LNCaP clone FGC (cell line): ENCODE measurements around the gene TMEM38A.

Experiments used
- DNase-seq: peaks from one replicate; pipeline ENCODE4 v3.0.0-alpha.2; 2011; ENCODE audit warnings: low read depth
- H3K4me3 ChIP-seq: 2 replicates; pipeline ENCODE4 v1.5.1; 2011; ENCODE audit warnings: mild to moderate bottlenecking, low read depth, low read length, control low read depth
- CTCF ChIP-seq: IDR thresholded peaks from 2 replicates; pipeline ENCODE4 v1.5.1; 2012; ENCODE audit warnings: mild to moderate bottlenecking; ENCODE audit not compliant: control insufficient read depth, insufficient read depth; ENCODE audit errors: extremely low read depth

Gene TMEM38A

DNA sequence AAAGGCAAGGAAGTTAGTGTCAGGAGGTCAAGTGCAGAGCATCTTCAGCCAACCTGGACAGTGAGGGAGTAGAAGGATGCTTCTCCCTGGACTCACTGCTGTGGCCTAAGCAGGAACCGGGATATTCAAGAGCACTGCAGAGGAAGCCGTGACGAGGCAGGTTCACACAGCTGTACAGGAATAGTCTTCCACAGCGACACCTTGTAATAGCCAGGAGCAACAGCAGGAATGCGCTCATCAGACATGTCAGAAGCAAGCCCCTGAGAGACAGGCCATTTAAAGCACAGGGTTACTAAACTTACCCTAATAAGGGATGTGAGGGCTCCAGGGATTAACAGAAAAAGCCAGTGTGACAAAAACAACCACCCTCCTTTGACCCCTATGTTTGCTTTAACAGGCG, 29.5 kb upstream of the TMEM38A start:
- no peak overlapping the region for H3K4me3 ChIP-seq

DNA sequence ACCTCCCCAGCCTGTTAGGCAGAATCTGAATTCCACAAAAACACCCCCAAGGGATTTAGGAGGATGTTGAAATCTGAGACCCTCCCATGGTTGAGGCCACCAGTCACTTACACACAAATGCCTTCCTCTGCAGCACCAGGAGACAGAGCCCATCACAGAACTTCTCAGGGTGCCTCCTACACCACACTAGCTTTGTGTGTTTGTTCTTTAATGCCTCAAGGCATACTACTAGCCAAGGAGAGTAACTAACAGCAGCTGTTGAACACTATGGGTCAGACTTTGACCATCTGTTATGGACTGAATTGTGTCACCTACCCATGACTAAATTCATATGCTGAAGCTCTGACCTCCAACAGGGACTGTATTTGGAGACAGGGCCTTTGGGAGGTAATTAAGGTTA, 23.4 kb upstream of the TMEM38A start:
- H3K4me3 ChIP-seq, result no peak overlapping the region
- DNase-seq, result no peak
- no peak for TF ChIP-seq CTCF

More for the DNA sequence above, 29.5 kb upstream of the TMEM38A start:
- no peak for TF ChIP-seq CTCF
- no peak for DNase-seq

- no peak overlapping the region for H3K4me3 ChIP-seq
- no peak for TF ChIP-seq CTCF
- DNase-seq, result no peak
These were observed 22.3 kb upstream of the TMEM38A start for GRCh38 chr19:16638666-16639065.

DNA sequence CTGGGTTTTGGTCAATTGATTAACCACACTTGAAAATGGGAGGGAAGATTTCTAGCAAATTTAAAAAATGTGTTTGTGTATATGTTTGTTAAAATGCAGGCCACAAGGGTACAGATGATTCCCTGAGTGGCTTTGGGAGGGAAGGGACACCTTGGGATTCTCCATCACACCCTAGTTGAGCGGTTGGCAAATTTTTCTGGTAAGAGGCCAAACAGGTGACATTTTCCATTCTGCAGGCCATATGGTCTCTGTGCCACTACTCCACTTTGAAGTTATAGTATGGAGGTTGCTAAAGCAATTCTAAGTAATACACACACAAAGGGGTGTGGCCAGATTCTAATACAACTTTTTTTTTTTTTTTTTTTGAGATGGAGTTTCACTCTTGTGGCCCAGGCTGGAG, 20.0 kb upstream of the TMEM38A start:
- no peak for TF ChIP-seq CTCF
- H3K4me3 ChIP-seq, result no peak overlapping the region
- DNase-seq, result no peak

DNA sequence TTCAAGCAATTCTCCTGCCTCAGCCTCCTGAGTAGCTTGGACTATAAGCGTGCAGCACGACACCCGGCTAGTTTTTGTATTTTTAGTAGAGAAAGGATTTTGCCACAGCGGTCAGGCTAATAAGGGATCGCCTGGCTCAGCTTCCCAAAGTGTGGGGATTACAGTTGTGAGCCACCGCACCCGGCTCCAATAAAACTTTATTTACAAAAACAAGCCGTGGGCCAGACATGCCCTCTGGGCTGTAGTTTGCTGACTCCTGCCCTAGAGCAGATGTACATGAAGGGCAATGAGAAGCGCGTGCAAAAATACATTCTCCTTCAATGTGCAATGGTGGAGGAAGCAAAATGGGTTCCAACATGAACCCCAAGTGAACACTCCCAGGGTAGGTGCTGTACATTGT, 19.2 kb upstream of the TMEM38A start:
- no peak for TF ChIP-seq CTCF
- H3K4me3 ChIP-seq, result no peak overlapping the region
- no peak for DNase-seq

DNA sequence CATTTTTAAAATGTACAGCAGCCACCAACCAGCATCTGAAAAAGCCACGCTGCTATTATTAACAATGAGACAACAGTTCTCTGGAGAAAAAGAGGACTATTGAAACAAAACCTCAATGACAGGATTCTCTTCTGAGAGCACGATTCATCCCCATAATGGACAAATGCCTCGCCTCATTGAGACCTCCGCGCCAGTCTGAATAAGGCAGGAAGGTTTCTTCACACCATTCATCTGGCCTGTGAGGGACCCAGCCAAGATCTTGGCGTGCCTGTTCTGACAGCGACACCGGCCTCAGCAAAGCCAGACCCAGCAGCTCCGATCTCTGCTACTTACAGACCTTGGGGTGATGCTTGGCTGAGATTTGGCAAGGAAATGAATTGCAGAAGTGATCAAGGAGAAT, 15.8 kb upstream of the TMEM38A start:
- DNase-seq, result no peak
- no peak for TF ChIP-seq CTCF
- no peak overlapping the region for H3K4me3 ChIP-seq

DNA sequence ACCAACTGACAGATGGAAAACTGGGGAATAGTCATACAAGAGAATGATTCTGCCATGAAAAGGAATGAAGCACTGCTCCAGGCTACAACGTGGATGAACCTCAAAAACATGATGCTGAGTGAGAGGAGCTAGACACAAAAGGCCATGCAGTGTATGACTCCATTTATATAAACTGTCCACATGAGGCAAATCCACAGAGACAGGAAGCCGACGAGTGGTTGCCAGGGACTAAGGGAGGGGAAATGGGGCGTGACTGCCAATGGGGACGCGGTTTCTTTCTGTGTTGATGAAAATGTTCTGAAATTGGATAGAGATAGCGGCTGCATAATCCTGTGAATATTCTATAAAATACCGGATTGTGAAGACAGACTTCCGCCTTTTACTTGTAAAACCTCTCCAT, 11.2 kb upstream of the TMEM38A start:
- no peak for DNase-seq
- no peak overlapping the region for H3K4me3 ChIP-seq
- TF ChIP-seq CTCF, result no peak
